ENCODE results near the gene HOXD10. TPM values are rescaled to one million over a fixed set of nuclear protein-coding genes. Genes with fewer than 3 reads are reported as not detected.
A peak's percentile ranks its signal among the peaks of the same experiment; 100 is the strongest.

Gene HOXD10
- polyA plus RNA-seq, 4 donors = 132 to 203 (median 164) TPM

GRCh38 chr2:176147210-176147799 is 30.7 kb downstream of the HOXD10 start:
- no peak for DNase-seq (ENCODE audit: low read depth in 4 of 4, low spot score in 2 of 4)

GRCh38 chr2:176147800-176148496 is 31.4 kb downstream of the HOXD10 start:
- no peak for DNase-seq (ENCODE audit: low read depth in 4 of 4, low spot score in 2 of 4)

DNA sequence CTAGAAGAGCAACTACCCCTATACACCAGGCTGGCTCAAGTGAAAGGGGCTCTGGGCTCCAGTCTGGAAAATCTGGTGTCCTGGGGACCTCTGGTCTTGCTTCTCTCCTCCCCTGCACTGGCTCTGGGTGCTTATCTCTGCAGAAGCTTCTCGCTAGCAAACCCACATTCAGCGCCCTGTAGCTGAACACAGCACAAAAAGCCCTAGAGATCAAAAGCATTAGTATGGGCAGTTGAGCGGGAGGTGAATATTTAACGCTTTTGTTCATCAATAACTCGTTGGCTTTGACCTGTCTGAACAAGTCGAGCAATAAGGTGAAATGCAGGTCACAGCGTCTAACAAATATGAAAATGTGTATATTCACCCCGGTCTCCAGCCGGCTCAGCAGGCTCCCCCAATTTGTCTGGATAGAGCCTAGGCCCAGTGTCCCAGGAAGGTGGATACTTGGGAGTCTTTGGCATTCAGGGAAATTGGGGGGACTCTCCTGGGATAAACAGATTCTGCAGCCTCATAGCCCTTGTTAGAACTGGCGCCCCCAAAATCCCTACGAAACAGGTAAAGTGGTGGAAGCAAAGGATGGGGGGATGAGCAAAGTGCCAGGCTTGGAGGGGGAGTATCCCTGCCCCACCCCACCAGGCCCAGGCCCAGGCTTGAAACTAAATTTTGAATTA is 32.3 kb downstream of the HOXD10 start:
- no peak for DNase-seq (ENCODE audit: low read depth in 4 of 4, low spot score in 2 of 4)

DNA sequence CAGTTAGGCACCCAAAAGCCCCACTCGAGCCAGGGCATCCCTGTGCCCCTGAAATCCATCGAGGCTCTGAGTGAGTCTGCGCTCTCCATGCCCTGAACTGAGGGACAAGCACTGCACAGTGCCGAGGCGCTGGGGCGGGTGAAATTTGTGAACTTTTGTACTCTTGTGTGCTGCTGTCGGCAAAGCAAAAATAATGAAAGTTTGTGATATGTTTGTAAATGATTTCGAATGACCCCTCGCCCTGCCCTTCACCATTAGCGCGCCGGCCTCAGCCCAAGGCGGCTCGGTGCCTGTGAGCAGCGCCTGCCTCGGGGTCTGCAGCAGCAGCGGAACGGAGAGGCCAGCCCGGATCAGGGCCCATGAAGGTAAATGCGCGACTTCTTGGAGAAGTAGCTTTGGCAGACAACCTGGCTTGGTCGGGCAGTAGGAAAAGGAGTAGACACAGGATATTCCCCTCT is 32.9 kb downstream of the HOXD10 start:
- no peak for DNase-seq (ENCODE audit: low read depth in 4 of 4, low spot score in 2 of 4)

DNA sequence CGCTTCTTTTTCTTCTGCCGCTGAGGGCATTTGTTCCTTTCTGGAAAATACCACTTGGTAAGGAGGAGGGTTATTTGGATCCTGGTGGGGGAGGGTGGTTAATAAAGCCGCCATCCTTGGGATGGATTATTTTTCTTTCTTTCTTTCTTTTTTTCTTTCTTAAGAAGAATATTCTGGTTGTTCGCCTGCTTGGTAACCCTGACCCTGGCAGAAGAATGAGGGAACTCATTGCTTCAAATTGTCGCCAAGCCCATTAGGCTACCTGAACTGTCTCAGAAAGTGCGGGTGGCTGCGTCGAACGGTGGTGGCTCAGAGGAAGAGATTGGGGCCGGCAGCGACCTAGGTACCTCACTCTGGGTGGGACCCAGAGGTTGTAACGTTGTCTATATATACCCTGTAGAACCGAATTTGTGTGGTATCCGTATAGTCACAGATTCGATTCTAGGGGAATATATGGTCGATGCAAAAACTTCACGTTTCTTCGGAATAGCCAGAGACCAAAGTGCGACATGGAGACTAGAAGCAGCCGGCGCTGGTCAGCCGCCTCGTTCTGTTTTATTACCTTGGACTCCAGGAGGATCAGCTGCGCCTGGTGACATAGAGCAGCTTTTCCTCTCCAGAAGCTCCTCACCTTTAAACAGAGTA is 33.5 kb downstream of the HOXD10 start:
- no peak for DNase-seq (ENCODE audit: low read depth in 4 of 4, low spot score in 2 of 4)

GRCh38 chr2:176150584-176151441 is 34.2 kb downstream of the HOXD10 start:
- DNase-seq (ENCODE audit: low read depth in 4 of 4, low spot score in 2 of 4) = no peak

DNA sequence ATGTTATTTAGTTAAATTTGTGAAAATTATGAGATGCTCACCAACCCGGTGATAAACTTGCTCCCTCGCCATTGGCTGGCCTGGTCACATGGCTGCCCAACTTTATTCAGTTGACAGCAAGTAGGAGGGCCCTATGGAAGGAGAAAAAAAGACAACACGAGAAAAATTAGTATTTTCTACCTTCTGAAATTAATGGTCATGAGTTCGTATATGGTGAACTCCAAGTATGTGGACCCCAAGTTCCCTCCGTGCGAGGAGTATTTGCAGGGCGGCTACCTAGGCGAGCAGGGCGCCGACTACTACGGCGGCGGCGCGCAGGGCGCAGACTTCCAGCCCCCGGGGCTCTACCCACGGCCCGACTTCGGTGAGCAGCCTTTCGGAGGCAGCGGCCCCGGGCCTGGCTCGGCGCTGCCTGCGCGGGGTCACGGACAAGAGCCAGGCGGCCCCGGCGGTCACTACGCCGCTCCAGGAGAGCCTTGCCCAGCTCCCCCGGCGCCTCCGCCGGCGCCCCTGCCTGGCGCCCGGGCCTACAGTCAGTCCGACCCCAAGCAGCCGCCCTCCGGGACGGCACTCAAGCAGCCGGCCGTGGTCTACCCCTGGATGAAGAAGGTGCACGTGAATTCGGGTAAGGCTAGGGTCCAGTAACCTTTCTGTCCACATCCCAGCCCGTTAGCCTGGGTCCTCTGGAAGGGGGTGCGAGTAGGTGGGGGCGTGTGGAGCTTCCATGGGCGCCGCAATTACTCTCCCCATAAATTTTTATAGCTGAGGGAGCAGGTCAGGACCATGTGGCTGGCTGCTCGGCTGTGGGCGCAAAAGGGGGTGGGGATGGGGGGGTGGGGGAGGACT is 35.1 kb downstream of the HOXD10 start, which contains the start of gene HOXD4:
Gene HOXD4 (plus strand): TSS at position 109 of the 846 bp plus-strand sequence. CDS start 84 bp downstream, at position 193.
- DNase-seq (ENCODE audit: low read depth in 4 of 4, low spot score in 2 of 4) = peak in 1 of 4 donors; percentile 49

DNA sequence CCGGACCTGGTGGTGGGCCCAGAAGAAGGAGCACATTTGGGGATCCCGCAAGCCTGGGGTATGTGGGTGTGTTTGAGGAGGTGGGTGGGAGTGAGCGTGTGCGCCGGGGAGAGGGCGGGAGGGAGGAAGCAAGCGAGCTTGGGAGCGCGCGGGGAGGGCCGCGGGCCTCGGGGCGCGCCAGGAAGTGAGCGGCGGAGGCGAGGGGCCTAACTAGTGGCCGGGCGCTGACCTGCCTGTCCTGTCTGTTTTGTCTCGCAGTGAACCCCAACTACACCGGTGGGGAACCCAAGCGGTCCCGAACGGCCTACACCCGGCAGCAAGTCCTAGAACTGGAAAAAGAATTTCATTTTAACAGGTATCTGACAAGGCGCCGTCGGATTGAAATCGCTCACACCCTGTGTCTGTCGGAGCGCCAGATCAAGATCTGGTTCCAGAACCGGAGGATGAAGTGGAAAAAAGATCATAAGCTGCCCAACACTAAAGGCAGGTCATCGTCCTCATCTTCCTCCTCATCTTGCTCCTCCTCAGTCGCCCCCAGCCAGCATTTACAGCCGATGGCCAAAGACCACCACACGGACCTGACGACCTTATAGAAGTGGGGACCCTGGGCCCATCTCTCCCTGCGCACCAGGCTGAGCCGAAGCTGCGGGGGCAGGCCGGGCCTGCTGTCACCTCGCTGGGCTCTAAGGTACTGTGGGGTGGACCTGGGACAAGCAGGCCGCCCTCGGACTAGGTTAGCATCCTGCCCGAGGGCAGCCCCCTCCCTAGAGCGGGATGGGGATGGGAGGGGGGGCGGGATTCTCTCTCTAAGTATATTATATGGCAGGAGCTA is 36.0 kb downstream of the HOXD10 start:
- DNase-seq (ENCODE audit: low read depth in 4 of 4, low spot score in 2 of 4) = no peak

DNA sequence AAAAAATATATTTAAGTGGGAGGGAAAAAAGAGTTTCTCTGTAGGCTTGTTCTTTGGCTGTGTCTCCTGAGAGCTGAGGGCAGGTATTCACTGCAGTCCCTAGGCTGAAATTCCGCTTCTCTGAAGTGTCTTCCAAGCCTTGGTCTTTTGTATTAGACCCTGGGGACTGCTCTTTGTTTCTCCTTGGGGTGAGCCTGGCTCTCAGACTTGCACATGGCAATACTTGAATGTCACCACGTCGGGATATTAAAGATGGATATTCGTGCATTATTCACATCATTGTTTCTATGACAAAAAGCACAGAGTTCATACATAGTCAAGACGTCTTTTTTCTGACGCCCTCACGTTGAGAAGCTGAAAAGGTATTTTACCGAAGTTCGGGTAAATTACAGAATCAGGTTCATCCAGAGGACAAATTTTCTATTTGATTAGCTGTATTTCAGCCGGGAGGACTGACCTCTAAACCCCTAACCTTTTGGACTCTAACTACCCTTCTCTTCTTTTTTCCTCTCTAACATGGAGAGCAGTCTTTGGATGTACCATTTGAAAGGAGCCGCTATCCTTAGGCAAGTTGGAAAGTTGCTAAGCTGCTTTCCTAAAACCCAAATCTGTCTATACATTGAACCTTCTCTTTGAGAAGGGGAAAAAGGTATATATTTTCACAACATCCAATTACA is 38.1 kb downstream of the HOXD10 start:
- no peak for DNase-seq (ENCODE audit: low read depth in 4 of 4, low spot score in 2 of 4)

- DNase-seq (ENCODE audit: low read depth in 4 of 4, low spot score in 2 of 4) = no peak
These were observed 38.9 kb downstream of the HOXD10 start for GRCh38 chr2:176155356-176156044.

DNA sequence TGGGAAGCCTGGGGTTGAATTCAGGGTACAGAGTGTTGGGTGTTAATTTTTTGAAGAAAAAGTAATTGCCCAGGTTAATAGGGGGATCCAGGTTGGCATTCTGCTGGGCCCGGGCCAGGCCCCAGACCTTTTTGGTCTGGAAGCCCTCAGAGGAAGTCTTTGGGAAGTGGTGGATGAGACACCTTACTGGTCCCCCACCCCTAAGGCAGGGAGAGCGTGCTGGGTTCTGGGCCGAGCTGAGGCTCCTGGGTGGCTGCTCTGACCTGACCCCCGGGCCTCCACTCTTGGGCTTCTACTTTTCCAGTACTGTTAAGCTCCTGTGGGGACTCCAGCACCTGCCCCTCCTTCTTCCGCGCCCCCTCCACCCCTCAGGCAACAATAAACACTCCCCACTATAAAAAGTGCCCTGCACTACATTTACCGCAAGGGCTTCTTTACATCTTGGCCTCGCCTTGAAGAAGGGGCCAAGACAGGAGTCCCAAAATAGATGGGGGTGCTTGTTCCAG is 39.8 kb downstream of the HOXD10 start:
- no peak for DNase-seq (ENCODE audit: low read depth in 4 of 4, low spot score in 2 of 4)

DNA sequence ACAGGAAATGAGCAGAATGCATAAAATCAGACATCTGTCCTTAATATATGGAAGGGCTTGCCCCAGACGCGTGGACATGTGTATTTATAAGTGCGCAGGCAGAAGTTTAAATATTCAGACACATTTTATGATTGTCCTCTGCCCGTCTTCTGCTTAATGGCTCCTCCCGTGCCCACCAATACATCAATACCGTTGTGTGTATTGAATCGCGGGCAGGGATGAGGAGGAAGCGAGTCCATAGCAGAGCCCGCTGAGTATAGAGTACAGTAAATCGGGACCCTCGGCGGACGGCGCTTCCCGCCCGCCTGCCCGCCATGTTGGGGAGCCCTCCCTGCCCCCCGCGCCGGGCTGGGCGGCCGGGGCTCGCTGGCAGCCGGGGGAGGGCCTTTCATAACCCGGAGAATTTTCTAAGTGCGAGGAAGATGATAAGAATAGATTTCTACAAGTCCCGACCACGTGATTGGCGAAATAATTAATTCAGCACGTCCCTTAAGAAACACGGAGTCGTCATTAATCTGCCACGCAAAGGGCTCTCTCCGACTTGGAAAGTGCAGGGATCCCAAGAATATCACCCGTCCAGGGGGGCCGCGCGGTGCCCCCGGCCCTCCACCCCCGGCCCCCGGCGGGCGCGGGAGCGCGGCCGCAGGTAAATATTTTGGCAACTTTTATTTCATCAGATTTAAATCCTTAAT is 40.4 kb downstream of the HOXD10 start, which contains the start of gene HOXD3:
Gene HOXD3 (plus strand): TSS at position 501 of the 692 bp plus-strand sequence. CDS start 11,808 bp downstream, outside the sequence.
- peak in 2 of 4 donors; percentile 59 to 79 for DNase-seq (ENCODE audit: low read depth in 4 of 4, low spot score in 2 of 4)

- peak in 2 of 4 donors; percentile 60 to 80 for DNase-seq (ENCODE audit: low read depth in 4 of 4, low spot score in 2 of 4)
These were observed 41.1 kb downstream of the HOXD10 start for GRCh38 chr2:176157499-176158185.

- peak in 1 of 4 donors; percentile 56 for DNase-seq (ENCODE audit: low read depth in 4 of 4, low spot score in 2 of 4)
These were observed 41.6 kb downstream of the HOXD10 start for GRCh38 chr2:176158186-176158591.

DNA sequence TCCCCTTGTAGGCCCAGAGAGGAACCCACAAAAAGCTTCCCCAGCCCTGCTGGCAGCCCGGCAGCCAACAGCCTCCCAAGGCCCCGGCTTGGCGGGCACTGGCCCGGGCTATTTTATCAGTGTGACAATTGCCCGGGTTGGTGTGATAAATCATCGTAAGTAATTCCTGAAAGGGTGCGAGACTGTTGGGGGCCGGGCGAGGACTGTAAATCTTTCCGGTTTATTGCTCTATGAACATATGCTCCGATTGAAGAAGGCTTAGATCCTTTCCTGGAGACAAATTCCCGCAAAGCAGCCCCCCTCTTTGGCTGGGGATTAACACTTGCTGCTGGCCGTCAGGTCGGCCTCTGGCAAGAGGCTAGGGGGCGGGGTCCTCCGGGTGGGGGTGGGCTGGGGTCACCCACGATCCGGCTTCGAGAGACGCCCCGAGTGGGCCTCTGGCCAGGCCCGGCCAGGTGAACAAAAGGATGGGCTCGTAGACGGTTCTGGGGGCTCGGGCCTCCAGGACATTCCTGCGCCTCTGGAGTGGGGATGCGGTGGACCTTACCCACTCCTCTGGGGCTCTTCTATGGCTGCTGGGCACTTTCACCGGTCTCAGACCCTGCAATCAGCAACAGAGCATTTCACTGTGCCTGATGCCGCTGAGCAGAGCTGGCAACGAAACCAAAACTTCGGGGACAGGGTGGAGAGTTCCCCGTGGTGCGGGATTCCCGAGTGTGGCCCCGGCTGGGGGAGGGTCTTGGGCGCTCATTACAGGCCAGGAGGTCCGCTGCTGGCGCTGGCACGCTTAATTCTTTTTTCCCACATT is 42.5 kb downstream of the HOXD10 start:
- DNase-seq (ENCODE audit: low read depth in 4 of 4, low spot score in 2 of 4) = peak in 2 of 4 donors; percentile 61 to 62

Measured in left renal cortex interstitium (tissue), 4 donors.